T-cell (primary cell): ENCODE results near the gene CDH4. TPM values are rescaled to one million over a fixed set of nuclear protein-coding genes. Genes with fewer than 3 reads are reported as not detected.
"Not testable (repeated sequence)": the region's sequence is repeated elsewhere in the genome, so short reads cannot be mapped to it uniquely, and the experiment has no call there.

Source experiments
- ATAC-seq, 4 experiments: fragments of 200-7000 bp in 3 of 4; fragments of 150-1000 bp in 1 of 4; cut with Tn5 transposase; replicated peaks in 1 of 4; 1 replicate in 3 of 4; 2 replicates in 1 of 4; pipeline ENCODE4 v1.10.0; 2021; ENCODE audit warnings: moderate library complexity in 3 of 4, mild to moderate bottlenecking in 2 of 4, moderate number of reproducible peaks in 1 of 4
- CTCF ChIA-PET, 2 donors: fragments of 300-600 bp; sonication (Branson Sonifier 250); formaldehyde crosslinking; loops; one replicate each; lab custom pipeline; 2022; ENCODE audit warnings: antibody characterized with exemption in 2 of 2; lab: Charles Lee
- POLR2A ChIA-PET, 2 donors: fragments of 300-600 bp; sonication (Branson Sonifier 250); formaldehyde crosslinking; loops; one replicate each; lab custom pipeline; 2022; ENCODE audit warnings: antibody characterized with exemption in 2 of 2; lab: Charles Lee
- DNase-seq, 35 experiments: peaks; one replicate each; pipeline versions ENCODE4 v3.0.0 to v3.0.0-alpha.2; 2013 to 2023
- H3K27ac ChIP-seq: one replicate; pipeline ENCODE4 v1.5.1; 2013; ENCODE audit warnings: low read length
- H3K27me3 ChIP-seq, 2 experiments: replicated peaks in 1 of 2; 1 replicate in 1 of 2; 2 replicates in 1 of 2; pipeline versions ENCODE4 v1.6.1 to v1.7.0; 2013; ENCODE audit warnings: low read length in 1 of 2, mixed read lengths in 1 of 2; ENCODE audit not compliant: control insufficient read depth in 2 of 2, insufficient read depth in 2 of 2; ENCODE audit errors: extremely low read depth in 1 of 2
- H3K36me3 ChIP-seq, 2 donors: 1 replicate in 1 of 2; 2 replicates in 1 of 2; pipeline versions ENCODE4 v1.6.1 to v1.7.0; 2013; ENCODE audit warnings: low read length in 1 of 2; ENCODE audit not compliant: control insufficient read depth in 2 of 2, insufficient read depth in 1 of 2; ENCODE audit errors: extremely low read depth in 1 of 2
- H3K4me1 ChIP-seq, 2 experiments: 1 replicate in 1 of 2; 2 replicates in 1 of 2; pipeline versions ENCODE4 v1.6.1 to v1.7.0; 2013; ENCODE audit warnings: low read length in 2 of 2, mixed read lengths in 1 of 2; ENCODE audit not compliant: insufficient read depth in 2 of 2, control insufficient read depth in 1 of 2; ENCODE audit errors: extremely low read depth in 1 of 2
- H3K4me3 ChIP-seq, 2 donors: 1 replicate in 1 of 2; 2 replicates in 1 of 2; pipeline versions ENCODE4 v1.5.1 to v1.7.0; 2013; ENCODE audit warnings: mild to moderate bottlenecking in 2 of 2, low read length in 1 of 2, moderate library complexity in 1 of 2; ENCODE audit not compliant: control insufficient read depth in 1 of 2; ENCODE audit errors: extremely low read depth in 1 of 2
- H3K9me3 ChIP-seq: 2 replicates; pipeline ENCODE4 v1.7.0; 2013
- H3K27ac Mint-ChIP-seq, 2 donors: one replicate each; pipeline ENCODE4 v1.8.0; 2020 to 2021; ENCODE audit warnings: mild to moderate bottlenecking in 2 of 2, mixed read lengths in 2 of 2
- H3K27me3 Mint-ChIP-seq, 2 donors: one replicate each; pipeline ENCODE4 v1.8.0; 2021 to 2022; ENCODE audit warnings: mixed read lengths in 2 of 2
- H3K36me3 Mint-ChIP-seq: one replicate; pipeline ENCODE4 v1.8.0; 2021; ENCODE audit warnings: mixed read lengths
- H3K4me1 Mint-ChIP-seq, 3 donors: one replicate each; pipeline ENCODE4 v1.8.0; 2020 to 2022; ENCODE audit warnings: mixed read lengths in 3 of 3, mild to moderate bottlenecking in 1 of 3
- H3K4me3 Mint-ChIP-seq, 3 donors: one replicate each; pipeline ENCODE4 v1.8.0; 2020 to 2022; ENCODE audit warnings: mild to moderate bottlenecking in 3 of 3, mixed read lengths in 3 of 3, moderate library complexity in 3 of 3
- H3K9me3 Mint-ChIP-seq, 3 donors: one replicate each; pipeline ENCODE4 v1.8.0; 2020 to 2022; ENCODE audit warnings: mixed read lengths in 3 of 3
- WGBS: methylation state at CpG from one replicate; pipeline ENCODE4 v1.1.5; 2013; ENCODE audit warnings: missing lambda C conversion rate; ENCODE audit not compliant: insufficient coverage; 5-methylcytosine and 5-hydroxymethylcytosine counted together
- total RNA-seq, 35 experiments: library from RNA in 6 of 35; stranded (reverse) in 6 of 35; fragments of 120-200 nt in 1 of 35; gene quantifications; one replicate each; pipeline versions ENCODE4 v1.2.1 to v1.2.4 and lab custom pipeline; 2013 to 2026

CDH4 gene
- total RNA-seq, 5 donors from 2014 or later (not counting 1 experiment from before 2014, with no cell fraction given): 0.06 to 0.64 (median 0.14) TPM

GRCh38 chr20:61969806-61970205, 717.7 kb downstream of the CDH4 start:
- H3K4me3 ChIP-seq: no peak overlapping the region
- H3K4me1 ChIP-seq: peaks cover 0 to 4% of the 10 kb centered on the region in 2 experiments
- Mint-ChIP-seq H3K36me3 (peaks cover 30% of the 10 kb centered on the region), H3K9me3 (peaks cover 0 to 5% (median 0%) of the 10 kb centered on the region in 3 donors), H3K4me3 (no peak overlapping the region), H3K4me1 (peaks cover 0 to 5% (median 0%) of the 10 kb centered on the region in 3 donors), H3K27me3 (peaks cover 4 to 23% of the 10 kb centered on the region in 2 donors), H3K27ac (no peak overlapping the region)
- 93% methylated on average over 14 of the region's 27 CpGs for WGBS
- peaks cover 0 to 32% of the 10 kb centered on the region in 2 experiments for H3K27me3 ChIP-seq
- ATAC-seq (no peak), DNase-seq (no peak)
- no peaks in the 10 kb centered on the region for H3K9me3 ChIP-seq
- POLR2A ChIA-PET: no interaction called here
- peaks cover 9 to 17% of the 10 kb centered on the region in 2 donors for H3K36me3 ChIP-seq
- CTCF ChIA-PET: no interaction called here
- no peak overlapping the region for H3K27ac ChIP-seq

DNA sequence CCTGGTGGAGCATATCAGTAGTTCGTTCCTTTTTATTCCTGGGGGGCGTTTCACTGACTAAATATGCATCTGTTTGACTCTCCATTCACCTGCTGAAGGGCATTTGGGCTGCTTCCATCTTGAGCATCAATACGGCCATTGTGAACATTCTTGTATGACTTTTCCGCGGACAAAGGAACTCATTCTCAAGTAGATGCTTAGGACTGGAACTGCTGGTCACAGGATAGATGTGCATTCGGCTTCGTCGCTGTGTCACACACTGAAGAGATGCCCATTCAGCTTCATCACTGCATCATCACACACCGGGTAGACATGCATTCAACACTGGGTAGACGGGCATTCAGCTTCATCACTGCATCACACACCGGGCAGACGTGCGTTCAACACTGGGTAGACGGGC, 718.3 kb downstream of the CDH4 start:
- H3K36me3 Mint-ChIP-seq: peaks cover 32% of the 10 kb centered on the region
- DNase-seq (no peak), ATAC-seq (no peak)
- no peak overlapping the region for H3K27ac Mint-ChIP-seq
- no peak overlapping the region for H3K27ac ChIP-seq
- H3K4me1 ChIP-seq: peaks cover 0 to 4% of the 10 kb centered on the region in 2 experiments
- H3K36me3 ChIP-seq: peaks cover 9 to 17% of the 10 kb centered on the region in 2 donors
- peaks cover 4 to 18% of the 10 kb centered on the region in 2 donors for H3K27me3 Mint-ChIP-seq
- ChIA-PET CTCF (no interaction called here), POLR2A (no interaction called here)
- no peak overlapping the region for H3K4me3 ChIP-seq
- H3K27me3 ChIP-seq: peaks cover 0 to 27% of the 10 kb centered on the region in 2 experiments
- H3K4me3 Mint-ChIP-seq: no peak overlapping the region
- WGBS: 93% methylated on average over 8 of the region's 14 CpGs
- peaks cover 0 to 5% (median 0%) of the 10 kb centered on the region in 3 donors for H3K4me1 Mint-ChIP-seq
- H3K9me3 Mint-ChIP-seq: peaks cover 0 to 5% (median 0%) of the 10 kb centered on the region in 3 donors
- H3K9me3 ChIP-seq: no peaks in the 10 kb centered on the region

DNA sequence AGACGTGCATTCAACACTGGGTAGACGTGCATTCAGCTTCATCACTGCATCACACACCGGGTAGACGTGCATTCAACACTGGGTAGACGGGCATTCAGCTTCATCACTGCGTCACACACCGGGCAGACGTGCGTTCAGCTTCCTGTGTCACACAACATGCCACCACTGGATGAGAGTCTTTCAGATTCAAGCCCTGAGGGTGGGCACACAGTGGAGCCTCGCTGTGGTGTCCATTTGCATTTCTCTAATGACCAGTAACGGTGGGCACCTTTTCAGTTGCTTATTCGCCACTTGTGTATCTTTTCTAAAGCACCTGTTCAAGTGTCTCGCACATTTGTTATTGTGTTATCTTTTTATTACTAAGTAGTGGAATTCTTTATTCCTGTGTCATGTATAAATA, 719.5 kb downstream of the CDH4 start:
- H3K4me3 Mint-ChIP-seq, H3K4me3 ChIP-seq, H3K4me1 Mint-ChIP-seq, H3K4me1 ChIP-seq, POLR2A ChIA-PET, H3K27ac ChIP-seq, H3K27ac Mint-ChIP-seq, H3K9me3 ChIP-seq, DNase-seq, H3K9me3 Mint-ChIP-seq, ATAC-seq: not testable (repeated sequence)
- 97% methylated on average over 9 of the region's 13 CpGs for WGBS
- peaks cover 39% of the 10 kb centered on the region for H3K36me3 Mint-ChIP-seq
- CTCF ChIA-PET: interaction anchor here in 1 of 2 donors (0.7 kb wide), 1 partner anchor 233 kb away, joined by 3 read pairs; no protein-coding TSS in a partner anchor
- Histone ChIP-seq H3K27me3 (peaks cover 0 to 18% of the 10 kb centered on the region in 2 experiments), H3K36me3 (peaks cover 15 to 26% of the 10 kb centered on the region in 2 donors)
- peaks cover under 1 to 13% of the 10 kb centered on the region in 2 donors for H3K27me3 Mint-ChIP-seq

- H3K4me3 ChIP-seq: no peak overlapping the region
- no peak overlapping the region for H3K27ac Mint-ChIP-seq
- H3K36me3 Mint-ChIP-seq: peaks cover 46% of the 10 kb centered on the region
- H3K27me3 Mint-ChIP-seq: peaks cover 0 to 10% of the 10 kb centered on the region in 2 donors
- H3K9me3 Mint-ChIP-seq: peaks cover 0 to 5% (median 0%) of the 10 kb centered on the region in 3 donors
- no peak for ATAC-seq
- H3K27me3 ChIP-seq: peaks cover 0 to 10% of the 10 kb centered on the region in 2 experiments
- ChIA-PET CTCF (no interaction called here), POLR2A (no interaction called here)
- H3K4me1 ChIP-seq: no peaks in the 10 kb centered on the region
- no peak overlapping the region for H3K27ac ChIP-seq
- DNase-seq: no peak
- 96% methylated on average over 24 of the region's 27 CpGs for WGBS
- peaks cover 22 to 26% of the 10 kb centered on the region in 2 donors for H3K36me3 ChIP-seq
- H3K9me3 ChIP-seq: no peaks in the 10 kb centered on the region
- no peaks in the 10 kb centered on the region for H3K4me1 Mint-ChIP-seq
- H3K4me3 Mint-ChIP-seq: no peak overlapping the region
These were observed 720.8 kb downstream of the CDH4 start for GRCh38 chr20:61972636-61973508.

- no peak for ATAC-seq
- no peak overlapping the region for H3K4me3 ChIP-seq
- H3K27ac Mint-ChIP-seq: no peak overlapping the region
- no peaks in the 10 kb centered on the region for H3K4me1 ChIP-seq
- POLR2A ChIA-PET: no interaction called here
- H3K27ac ChIP-seq: no peak overlapping the region
- peaks cover 0 to 2% of the 10 kb centered on the region in 2 donors for H3K27me3 Mint-ChIP-seq
- H3K36me3 ChIP-seq: peaks cover 22 to 26% of the 10 kb centered on the region in 2 donors
- over 99% methylated on average over 20 of the region's 25 CpGs for WGBS
- peaks cover 0 to 3% of the 10 kb centered on the region in 2 experiments for H3K27me3 ChIP-seq
- peaks cover 47% of the 10 kb centered on the region for H3K36me3 Mint-ChIP-seq
- CTCF ChIA-PET: no interaction called here
- H3K9me3 Mint-ChIP-seq: peaks cover 0 to 5% (median 0%) of the 10 kb centered on the region in 3 donors
- no peak for DNase-seq
- H3K4me1 Mint-ChIP-seq: no peaks in the 10 kb centered on the region
- H3K4me3 Mint-ChIP-seq: no peak overlapping the region
- no peaks in the 10 kb centered on the region for H3K9me3 ChIP-seq
These were observed 721.7 kb downstream of the CDH4 start for GRCh38 chr20:61973515-61974356.

- no peak for ATAC-seq
- Mint-ChIP-seq H3K27ac (no peak overlapping the region), H3K4me3 (no peak overlapping the region), H3K9me3 (peaks cover 0 to 5% (median 0%) of the 10 kb centered on the region in 3 donors), H3K27me3 (no peaks in the 10 kb centered on the region), H3K36me3 (peaks cover 50% of the 10 kb centered on the region), H3K4me1 (no peaks in the 10 kb centered on the region)
- ChIA-PET POLR2A (no interaction called here), CTCF (no interaction called here)
- DNase-seq: no peak
- Histone ChIP-seq H3K27me3 (no peaks in the 10 kb centered on the region), H3K36me3 (peaks cover 22 to 26% of the 10 kb centered on the region in 2 donors), H3K4me1 (no peaks in the 10 kb centered on the region), H3K27ac (no peak overlapping the region), H3K9me3 (no peaks in the 10 kb centered on the region), H3K4me3 (no peak overlapping the region)
- WGBS: 95% methylated on average over 14 of the region's 14 CpGs
These were observed 722.2 kb downstream of the CDH4 start for GRCh38 chr20:61974357-61974665.
